NT2/D1 (cell line): ENCODE measurements around the gene PADI2.
"Not testable (repeated sequence)": the region's sequence is repeated elsewhere in the genome, so short reads cannot be mapped to it uniquely, and the experiment has no call there.

Source experiments
- DNase-seq: peaks from one replicate; pipeline ENCODE4 v3.0.0-alpha.2; 2011; ENCODE audit warnings: low read depth, low spot score
- H3K27me3 ChIP-seq: 2 replicates; pipeline ENCODE4 v1.6.0; 2011; ENCODE audit warnings: mild to moderate bottlenecking; ENCODE audit not compliant: insufficient read length, insufficient read depth
- H3K36me3 ChIP-seq: 2 replicates; pipeline ENCODE4 v1.6.1; 2011; ENCODE audit warnings: mild to moderate bottlenecking, low read length, mixed read lengths; ENCODE audit not compliant: insufficient read depth, insufficient read length
- H3K4me1 ChIP-seq: 2 replicates; pipeline ENCODE4 v1.5.1; 2011; ENCODE audit not compliant: insufficient read depth, insufficient read length
- H3K4me3 ChIP-seq: 2 replicates; pipeline ENCODE4 v1.5.1; 2011; ENCODE audit warnings: low read depth; ENCODE audit not compliant: insufficient read length
- H3K9ac ChIP-seq: 2 replicates; pipeline ENCODE4 v1.6.0; 2011; ENCODE audit warnings: low read depth; ENCODE audit not compliant: insufficient read length
- H3K9me3 ChIP-seq: 2 replicates; pipeline ENCODE4 v1.5.1; 2011; ENCODE audit warnings: mild to moderate bottlenecking, low read length; ENCODE audit not compliant: insufficient read depth
- SUZ12 ChIP-seq: IDR thresholded peaks from 2 replicates; pipeline ENCODE4 v1.6.1; 2011; ENCODE audit not compliant: insufficient read length, insufficient read depth; ENCODE audit errors: extremely low read depth
- YY1 ChIP-seq: IDR thresholded peaks from 2 replicates; pipeline ENCODE4 v1.6.1; 2011; ENCODE audit not compliant: insufficient read length, insufficient read depth
- ZNF274 ChIP-seq: IDR thresholded peaks from 2 replicates; pipeline ENCODE4 v1.6.1; 2011; ENCODE audit warnings: mild to moderate bottlenecking, low read depth, low read length

The PADI2 gene

DNA sequence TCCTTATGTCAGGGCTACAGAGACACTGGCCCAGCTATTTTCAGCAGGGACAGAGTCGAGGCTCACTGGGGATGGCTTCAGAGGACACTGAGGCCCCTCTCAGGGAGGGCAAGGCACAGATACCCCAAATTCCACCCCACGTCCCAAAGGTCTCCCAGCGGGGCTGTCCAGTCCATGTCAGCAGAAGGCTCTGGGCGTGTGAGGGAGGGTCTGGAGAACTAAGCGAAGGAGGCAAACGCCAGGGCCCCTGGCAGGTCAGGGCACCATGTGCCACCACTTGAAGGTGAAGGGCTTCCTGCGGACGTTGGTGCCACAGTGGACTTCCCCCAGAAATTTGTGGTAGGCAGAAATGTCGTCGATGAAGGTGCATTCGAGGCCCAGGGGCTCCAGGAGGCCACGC is 50.5 kb downstream of the PADI2 start:
- Histone ChIP-seq H3K4me3 (no peak overlapping the region), H3K9ac (no peak overlapping the region)
- no peak for TF ChIP-seq YY1
- no peak for TF ChIP-seq SUZ12

DNA sequence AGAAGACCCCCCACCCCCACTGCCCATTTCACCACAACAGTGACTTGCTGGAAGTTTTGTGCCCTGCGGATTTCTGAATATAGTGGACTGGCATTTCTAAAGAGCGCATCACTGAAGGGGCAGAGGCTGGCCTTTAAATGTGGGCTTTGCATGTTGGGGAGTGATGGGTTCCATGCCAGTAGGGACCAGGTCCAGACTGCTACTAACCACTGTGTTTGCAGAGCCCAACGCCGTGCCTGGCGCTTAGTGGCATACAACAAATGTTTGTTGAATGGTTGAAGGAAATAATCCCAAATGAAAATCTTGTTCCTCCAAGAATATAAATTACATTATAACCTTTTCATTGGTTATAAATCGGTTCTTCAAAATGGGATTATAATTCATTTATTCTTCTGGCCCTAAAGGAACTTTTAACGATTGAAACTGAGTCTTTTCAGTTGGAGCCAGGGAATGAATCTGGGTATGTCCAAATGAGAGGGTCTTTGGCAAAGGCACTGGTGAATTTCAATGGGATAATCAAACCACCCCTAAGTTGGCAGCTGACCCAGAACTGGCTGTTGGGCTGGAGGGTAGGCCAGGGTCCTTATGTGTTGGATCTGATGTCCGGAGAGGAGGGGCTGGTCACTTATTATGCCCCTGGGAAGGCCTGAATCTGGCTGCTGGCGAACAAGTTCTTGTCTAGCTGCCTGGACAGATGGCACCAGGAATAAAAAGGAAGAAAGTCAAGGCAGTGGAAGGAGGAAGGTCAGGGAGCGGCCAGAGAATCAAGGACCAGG is 51.6 kb downstream of the PADI2 start:
- DNase-seq, result no peak
- Histone ChIP-seq H3K4me3 (no peak overlapping the region), H3K9me3 (peaks cover 15% of the 10 kb centered on the region), H3K9ac (no peak overlapping the region), H3K36me3 (no peaks in the 10 kb centered on the region), H3K4me1 (no peaks in the 10 kb centered on the region), H3K27me3 (no peaks in the 10 kb centered on the region)
- TF ChIP-seq SUZ12 (no peak), YY1 (no peak), ZNF274 (no peak)

More for the DNA sequence above, 50.5 kb downstream of the PADI2 start:
- Histone ChIP-seq H3K9me3 (peaks cover 15% of the 10 kb centered on the region), H3K4me1 (no peaks in the 10 kb centered on the region), H3K27me3 (no peaks in the 10 kb centered on the region), H3K36me3 (no peaks in the 10 kb centered on the region)
- no peak for DNase-seq

DNA sequence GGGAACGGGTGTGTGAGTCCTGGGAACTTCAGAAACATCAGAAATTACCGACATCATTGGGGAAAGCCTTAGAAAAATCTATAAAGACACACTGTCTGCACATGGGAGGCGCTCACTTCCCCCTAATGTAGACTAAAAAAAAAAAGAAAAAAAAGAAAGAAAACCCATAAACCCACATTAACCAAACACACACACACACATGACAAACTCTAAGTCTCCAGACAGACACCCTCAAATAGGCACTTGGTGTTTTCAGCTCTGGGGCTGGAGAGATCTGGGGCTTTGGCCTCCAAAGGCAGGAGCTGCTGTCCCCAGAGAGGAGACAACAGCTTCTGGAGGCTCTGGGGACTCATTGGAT is 52.2 kb downstream of the PADI2 start:
- TF ChIP-seq SUZ12 (no peak), YY1 (no peak), ZNF274 (no peak)
- Histone ChIP-seq H3K4me3 (no peak overlapping the region), H3K9ac (no peak overlapping the region), H3K36me3 (no peaks in the 10 kb centered on the region), H3K4me1 (no peaks in the 10 kb centered on the region), H3K27me3 (no peaks in the 10 kb centered on the region), H3K9me3 (peaks cover 15% of the 10 kb centered on the region)
- DNase-seq, result no peak

DNA sequence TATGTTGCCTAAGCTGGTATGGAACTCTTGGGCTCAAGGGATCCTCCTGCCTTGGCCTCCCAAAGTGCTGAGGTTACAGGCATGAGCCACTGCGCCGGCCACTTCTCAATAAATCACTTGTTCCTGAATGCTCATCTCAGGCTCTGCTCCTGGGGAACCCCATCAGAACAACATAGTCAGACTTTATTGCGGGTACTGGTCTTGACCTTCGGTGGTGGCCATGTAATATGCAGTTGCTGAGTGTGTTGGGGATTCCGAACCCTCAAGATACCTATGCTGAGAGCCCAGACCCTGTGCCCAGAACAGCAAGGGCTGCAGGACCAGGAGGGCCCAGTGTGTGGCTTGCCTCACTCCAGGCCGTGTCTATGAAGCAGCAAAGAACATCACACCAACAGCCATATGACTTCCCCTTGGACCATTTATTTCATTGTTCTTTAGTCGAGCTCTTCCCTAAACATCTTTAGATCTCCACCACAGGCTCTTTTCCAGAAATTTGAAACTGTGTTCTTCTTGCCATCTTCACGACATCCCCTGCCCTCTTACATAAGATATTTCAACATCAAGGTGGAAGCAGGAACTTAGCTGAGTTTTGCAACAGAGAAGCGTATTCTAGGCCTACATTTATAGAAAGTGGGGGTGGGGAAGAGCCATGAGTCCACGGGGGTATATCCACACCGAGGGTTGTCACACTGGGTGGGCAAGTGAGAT is 52.7 kb downstream of the PADI2 start:
- no peaks in the 10 kb centered on the region for H3K27me3 ChIP-seq
- H3K4me3 ChIP-seq, result no peak overlapping the region
- H3K4me1 ChIP-seq, result no peaks in the 10 kb centered on the region
- no peaks in the 10 kb centered on the region for H3K36me3 ChIP-seq
- DNase-seq, result no peak
- peaks cover 15% of the 10 kb centered on the region for H3K9me3 ChIP-seq
- TF ChIP-seq YY1 (no peak), ZNF274 (no peak), SUZ12 (no peak)
- no peak overlapping the region for H3K9ac ChIP-seq

DNA sequence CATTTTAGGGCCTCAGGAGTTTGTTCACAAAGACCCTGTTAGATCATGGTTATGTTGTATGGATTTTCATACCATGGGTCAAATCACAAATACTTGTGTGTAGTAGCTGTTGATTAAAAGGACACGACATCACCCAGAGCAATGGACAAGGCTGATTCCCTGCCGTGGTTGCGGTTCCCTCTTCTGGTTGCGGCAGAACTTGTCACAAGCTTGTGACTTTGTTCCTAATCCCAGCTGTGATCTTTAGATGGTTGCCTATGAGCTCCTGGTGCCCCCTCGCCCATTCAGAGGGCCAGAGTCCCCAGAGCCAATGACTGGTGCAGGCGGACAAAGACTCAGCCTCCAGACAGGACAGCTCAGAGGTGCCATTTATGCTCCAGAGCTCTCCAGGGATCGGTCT is 53.6 kb downstream of the PADI2 start:
- Histone ChIP-seq H3K4me1 (no peaks in the 10 kb centered on the region), H3K36me3 (no peaks in the 10 kb centered on the region), H3K4me3 (no peak overlapping the region), H3K9ac (no peak overlapping the region), H3K27me3 (no peaks in the 10 kb centered on the region), H3K9me3 (peaks cover 15% of the 10 kb centered on the region)
- no peak for TF ChIP-seq YY1
- no peak for TF ChIP-seq ZNF274
- no peak for TF ChIP-seq SUZ12
- DNase-seq, result no peak

DNA sequence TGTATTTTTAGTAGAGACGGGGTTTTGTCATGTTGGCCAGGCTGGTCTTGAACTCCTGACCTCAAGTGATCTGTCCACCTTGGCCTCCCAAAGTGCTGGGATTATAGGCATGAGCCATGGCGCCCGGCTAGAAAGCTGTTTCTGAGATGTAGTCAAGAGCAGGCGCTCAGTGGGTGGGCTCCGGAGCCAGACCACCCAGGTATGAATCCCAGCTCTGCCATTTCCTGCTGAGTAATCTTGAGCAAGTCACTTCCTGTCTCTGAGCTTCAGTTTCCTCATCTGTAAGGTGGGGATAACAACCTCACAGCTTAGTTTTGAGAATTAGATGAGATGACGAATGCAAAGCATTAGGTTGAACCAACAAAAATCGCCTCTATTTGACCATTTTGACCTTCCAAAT is 56.5 kb downstream of the PADI2 start:
- not testable (repeated sequence) for H3K36me3 ChIP-seq, H3K9ac ChIP-seq, DNase-seq, H3K4me3 ChIP-seq, H3K27me3 ChIP-seq, H3K4me1 ChIP-seq
- H3K9me3 ChIP-seq, result peaks cover 15% of the 10 kb centered on the region

DNA sequence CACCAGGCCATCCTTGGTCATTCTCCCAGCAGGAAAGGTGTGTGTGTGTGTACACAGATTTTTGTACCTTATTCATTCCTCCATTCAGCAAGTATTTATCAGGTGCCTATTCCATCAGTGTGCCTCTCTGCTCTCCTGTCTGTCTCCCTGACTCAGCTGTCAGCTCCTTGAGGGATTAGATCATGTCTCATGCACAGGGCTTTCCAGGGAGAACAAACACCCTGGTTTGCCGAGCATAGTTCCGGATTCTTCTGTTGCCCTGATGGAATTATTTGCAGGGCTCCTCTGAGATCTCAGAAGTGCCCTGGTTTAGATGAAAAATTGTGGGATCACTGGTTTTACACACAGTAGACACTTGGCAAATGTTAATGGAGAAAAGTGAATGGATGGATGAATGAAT is 57.4 kb downstream of the PADI2 start:
- TF ChIP-seq YY1 (no peak), SUZ12 (no peak), ZNF274 (no peak)
- no peaks in the 10 kb centered on the region for H3K36me3 ChIP-seq

More for the DNA sequence above, 57.4 kb downstream of the PADI2 start:
- no peaks in the 10 kb centered on the region for H3K27me3 ChIP-seq
- H3K9me3 ChIP-seq, result peaks cover 15% of the 10 kb centered on the region
- no peak overlapping the region for H3K9ac ChIP-seq
- DNase-seq, result no peak
- no peak overlapping the region for H3K4me3 ChIP-seq
- H3K4me1 ChIP-seq, result peaks cover 3% of the 10 kb centered on the region
